Activated CD8-positive, alpha-beta memory T cell treated with anti-CD3 and anti-CD28 coated beads, Interleukin-2, amount 10 ng/mL, durations not matched to agents 7 days and 5 days (primary cell): ENCODE data around the gene INMT. TPM values are rescaled to one million over a fixed set of nuclear protein-coding genes. Genes with fewer than 3 reads are reported as not detected.

Experiments
- ATAC-seq: fragments of 150-1000 bp; cut with Tn5 transposase; one replicate; pipeline ENCODE4 v1.10.0; 2021; ENCODE audit warnings: moderate library complexity
- CTCF ChIA-PET: fragments of 350-600 bp; sonication (Branson Sonifier 250); formaldehyde crosslinking; loops from one replicate; lab custom pipeline; 2021; ENCODE audit warnings: antibody characterized with exemption; lab: Charles Lee
- DNase-seq: peaks from one replicate; pipeline ENCODE4 v3.0.0-alpha.2; 2020
- H3K27ac Mint-ChIP-seq: one replicate; pipeline ENCODE4 v1.8.0; 2021; ENCODE audit warnings: mild to moderate bottlenecking, mixed read lengths
- H3K27me3 Mint-ChIP-seq: one replicate; pipeline ENCODE4 v1.8.0; 2021; ENCODE audit warnings: mixed read lengths
- H3K36me3 Mint-ChIP-seq: one replicate; pipeline ENCODE4 v1.8.0; 2021; ENCODE audit warnings: mild to moderate bottlenecking, mixed read lengths
- H3K4me1 Mint-ChIP-seq: one replicate; pipeline ENCODE4 v1.8.0; 2021; ENCODE audit warnings: mixed read lengths
- H3K4me3 Mint-ChIP-seq: one replicate; pipeline ENCODE4 v1.8.0; 2021; ENCODE audit warnings: mild to moderate bottlenecking, moderate library complexity, mixed read lengths
- H3K9me3 Mint-ChIP-seq: one replicate; pipeline ENCODE4 v1.8.0; 2022; ENCODE audit warnings: low read depth, mixed read lengths
- total RNA-seq, 2 experiments: library from RNA; stranded (reverse); gene quantifications; one replicate each; pipeline ENCODE4 v1.2.3, GENCODE V29; 2021

INMT gene
- total RNA-seq, 2 experiments from 2014 or later = 0.12 TPM; not detected in 1

- CTCF ChIA-PET = no interaction called here
- no peaks in the 10 kb centered on the region for H3K9me3 Mint-ChIP-seq
- no peaks in the 10 kb centered on the region for H3K27me3 Mint-ChIP-seq
- peaks cover 21% of the 10 kb centered on the region for H3K4me1 Mint-ChIP-seq
- peak overlapping the region; percentile 24 for H3K27ac Mint-ChIP-seq
- H3K4me3 Mint-ChIP-seq = no peak overlapping the region
- DNase-seq (no peak), ATAC-seq (no peak)
- H3K36me3 Mint-ChIP-seq = no peaks in the 10 kb centered on the region
Measured at GRCh38 chr7:30743371-30744074, 8.4 kb upstream of the INMT start.

GRCh38 chr7:30744075-30744417 lies 7.9 kb upstream of the INMT start:
- DNase-seq = peak; percentile 56
- H3K9me3 Mint-ChIP-seq = no peaks in the 10 kb centered on the region
- ATAC-seq = peak; percentile 56
- H3K36me3 Mint-ChIP-seq = no peaks in the 10 kb centered on the region
- CTCF ChIA-PET = interaction anchor here (0.8 to 1.8 kb wide), 2 partner anchors 41 to 129 kb away, joined by 3 to 4 read pairs; no protein-coding TSS in a partner anchor
- peaks cover 16% of the 10 kb centered on the region for H3K4me1 Mint-ChIP-seq
- no peak overlapping the region for H3K27ac Mint-ChIP-seq
- H3K27me3 Mint-ChIP-seq = no peaks in the 10 kb centered on the region
- no peak overlapping the region for H3K4me3 Mint-ChIP-seq

GRCh38 chr7:30745261-30745941 lies 6.5 kb upstream of the INMT start:
- CTCF ChIA-PET = interaction anchor here (1.8 kb wide), 1 partner anchor 42 kb away, joined by 4 read pairs; no protein-coding TSS in a partner anchor
- DNase-seq (no peak), ATAC-seq (no peak)
- Mint-ChIP-seq H3K27me3 (no peaks in the 10 kb centered on the region), H3K4me1 (peaks cover 14% of the 10 kb centered on the region), H3K36me3 (no peaks in the 10 kb centered on the region), H3K9me3 (no peaks in the 10 kb centered on the region), H3K4me3 (no peak overlapping the region), H3K27ac (no peak overlapping the region)

GRCh38 chr7:30750010-30750409 lies 1.9 kb upstream of the INMT start:
- H3K36me3 Mint-ChIP-seq = no peaks in the 10 kb centered on the region
- no peaks in the 10 kb centered on the region for H3K27me3 Mint-ChIP-seq
- no peaks in the 10 kb centered on the region for H3K4me1 Mint-ChIP-seq
- H3K27ac Mint-ChIP-seq = no peak overlapping the region
- H3K9me3 Mint-ChIP-seq = no peaks in the 10 kb centered on the region
- no peak overlapping the region for H3K4me3 Mint-ChIP-seq
- CTCF ChIA-PET = no interaction called here
- DNase-seq (no peak), ATAC-seq (no peak)

GRCh38 chr7:30750683-30751650 lies 968 bp upstream of the INMT start:
- Mint-ChIP-seq H3K36me3 (no peaks in the 10 kb centered on the region), H3K4me3 (no peak overlapping the region), H3K27ac (no peak overlapping the region), H3K27me3 (no peaks in the 10 kb centered on the region), H3K9me3 (no peaks in the 10 kb centered on the region), H3K4me1 (no peaks in the 10 kb centered on the region)
- DNase-seq = no peak
- CTCF ChIA-PET = interaction anchor here (1.0 kb wide), 1 partner anchor 10 kb away, joined by 3 read pairs; no protein-coding TSS in a partner anchor
- no peak for ATAC-seq

GRCh38 chr7:30752484-30752883 lies 549 bp downstream of the INMT start:
- ATAC-seq (no peak), DNase-seq (no peak)
- Mint-ChIP-seq H3K36me3 (no peaks in the 10 kb centered on the region), H3K4me3 (no peak overlapping the region), H3K27me3 (peaks cover 3% of the 10 kb centered on the region), H3K9me3 (no peaks in the 10 kb centered on the region), H3K27ac (no peak overlapping the region), H3K4me1 (no peaks in the 10 kb centered on the region)
- CTCF ChIA-PET = interaction anchor here (1.0 kb wide), 1 partner anchor 12 kb away, joined by 3 read pairs; no protein-coding TSS in a partner anchor

GRCh38 chr7:30752979-30753378 lies 1.0 kb downstream of the INMT start:
- DNase-seq (no peak), ATAC-seq (no peak)
- Mint-ChIP-seq H3K27me3 (peaks cover 3% of the 10 kb centered on the region), H3K4me1 (no peaks in the 10 kb centered on the region), H3K27ac (no peak overlapping the region), H3K4me3 (no peak overlapping the region), H3K36me3 (no peaks in the 10 kb centered on the region), H3K9me3 (no peaks in the 10 kb centered on the region)
- CTCF ChIA-PET = no interaction called here

- Mint-ChIP-seq H3K27ac (no peak overlapping the region), H3K36me3 (no peaks in the 10 kb centered on the region), H3K4me1 (no peaks in the 10 kb centered on the region), H3K4me3 (no peak overlapping the region), H3K9me3 (no peaks in the 10 kb centered on the region), H3K27me3 (peaks cover 3% of the 10 kb centered on the region)
- CTCF ChIA-PET = no interaction called here
- ATAC-seq (no peak), DNase-seq (no peak)
Measured at GRCh38 chr7:30754315-30754877, 2.5 kb downstream of the INMT start.

- Mint-ChIP-seq H3K9me3 (no peaks in the 10 kb centered on the region), H3K27me3 (peaks cover 3% of the 10 kb centered on the region), H3K4me3 (no peak overlapping the region), H3K4me1 (no peaks in the 10 kb centered on the region), H3K36me3 (no peaks in the 10 kb centered on the region), H3K27ac (no peak overlapping the region)
- CTCF ChIA-PET = no interaction called here
- no peak for DNase-seq
- ATAC-seq = no peak
Measured at GRCh38 chr7:30755384-30756154, 3.6 kb downstream of the INMT start.

- ATAC-seq (no peak), DNase-seq (no peak)
- Mint-ChIP-seq H3K9me3 (no peaks in the 10 kb centered on the region), H3K27ac (no peak overlapping the region), H3K36me3 (no peaks in the 10 kb centered on the region), H3K4me1 (no peaks in the 10 kb centered on the region), H3K4me3 (no peak overlapping the region), H3K27me3 (peaks cover 6% of the 10 kb centered on the region)
- CTCF ChIA-PET = interaction anchor here (0.7 kb wide), 1 partner anchor 15 kb away, joined by 3 read pairs; no protein-coding TSS in a partner anchor
Measured at GRCh38 chr7:30757342-30757692, 5.4 kb downstream of the INMT start.

- Mint-ChIP-seq H3K27ac (no peak overlapping the region), H3K27me3 (peaks cover 10% of the 10 kb centered on the region)
- CTCF ChIA-PET = interaction anchor here (2.2 kb wide), 1 partner anchor 20 kb away, joined by 6 read pairs; no protein-coding TSS in a partner anchor
Measured at GRCh38 chr7:30760514-30761213, 8.7 kb downstream of the INMT start.

More at GRCh38 chr7:30760514-30761213, 8.7 kb downstream of the INMT start:
- no peak for DNase-seq
- no peak for ATAC-seq
- Mint-ChIP-seq H3K4me3 (no peak overlapping the region), H3K36me3 (no peaks in the 10 kb centered on the region), H3K9me3 (no peaks in the 10 kb centered on the region), H3K4me1 (no peaks in the 10 kb centered on the region)
